K562 (cell line): ENCODE results near the gene THADA. TPM values are rescaled to one million over a fixed set of nuclear protein-coding genes. Genes with fewer than 3 reads are reported as not detected.

ENCODE experiments used
- ATAC-seq: fragments of 200-7000 bp; cut with Tn5 transposase; 3 replicates; pipeline ENCODE4 v1.9.1; 2020; ENCODE audit warnings: moderate library complexity
- BruUV-seq: library from RNA; stranded (reverse); fragments of 400-500 nt; replicated peaks from 2 replicates; lab custom pipeline; 2021; lab: Mats Ljungman, UMichigan
- CTCF ChIA-PET: fragments of 300-600 bp; formaldehyde crosslinking; extraction: SDS; loops from one replicate; lab custom pipeline; 2021; ENCODE audit warnings: low intra/inter-chr PET ratio; lab: Yijun Ruan, JAX
- POLR2A ChIA-PET: fragments of 300-600, 350-650 bp; sonication (Branson Sonifier 250); formaldehyde crosslinking; extraction: SDS; loops from one replicate; lab custom pipeline; 2021; ENCODE audit warnings: antibody characterized with exemption, inconsistent platforms; lab: Yijun Ruan, JAX
- DNase-seq, 4 experiments: peaks; one replicate each; pipeline versions ENCODE4 v3.0.0 to v3.0.0-alpha.2; 2011 to 2018; ENCODE audit warnings: low spot score in 3 of 4, mixed read lengths in 3 of 4; ENCODE audit errors: extremely low read depth in 1 of 4
- FAIRE-seq: peaks from 2 replicates; lab custom pipeline; 2011; peaks lifted over from hg19 to GRCh38; lab: Jason Lieb, UNC
- H2AFZ ChIP-seq: 2 replicates; pipeline ENCODE4 v1.6.0; 2011; ENCODE audit warnings: low read depth, low read length, control low read depth, inconsistent platforms
- H3K27ac ChIP-seq: fragments of 200-600 bp; 3 replicates; pipeline ENCODE4 v1.8.0; 2011; ENCODE audit warnings: low read depth, mild to moderate bottlenecking, control low read depth, inconsistent platforms, low read length, moderate library complexity, mixed read lengths; ENCODE audit errors: extremely low read depth
- H3K27me3 ChIP-seq, 2 experiments: fragments of 300-600 bp in 1 of 2; 2 replicates in 1 of 2; 3 replicates in 1 of 2; pipeline versions ENCODE4 v1.6.0 to v1.8.0; 2011; ENCODE audit warnings: inconsistent platforms in 2 of 2, low read length in 2 of 2, mild to moderate bottlenecking in 1 of 2, mixed read lengths in 1 of 2, moderate library complexity in 1 of 2; ENCODE audit not compliant: control insufficient read depth in 2 of 2, insufficient read depth in 2 of 2
- H3K36me3 ChIP-seq: fragments of 300-600 bp; 3 replicates; pipeline ENCODE4 v1.8.0; 2011; ENCODE audit warnings: mild to moderate bottlenecking, low read length, inconsistent platforms; ENCODE audit not compliant: control insufficient read depth, insufficient read depth
- H3K4me1 ChIP-seq, 2 experiments: fragments of 200-600 bp in 1 of 2; replicated peaks in 1 of 2; 2 replicates in 1 of 2; 3 replicates in 1 of 2; pipeline versions ENCODE4 v1.5.1 to v1.8.0; 2011; ENCODE audit warnings: inconsistent platforms in 2 of 2, low read length in 2 of 2, mild to moderate bottlenecking in 1 of 2, mixed read lengths in 1 of 2, moderate library complexity in 1 of 2; ENCODE audit not compliant: control insufficient read depth in 2 of 2, insufficient read depth in 2 of 2
- H3K4me2 ChIP-seq: 2 replicates; pipeline ENCODE4 v1.6.1; 2011; ENCODE audit warnings: low read length, control low read depth, inconsistent platforms, mixed read lengths; ENCODE audit not compliant: insufficient read depth
- H3K4me3 ChIP-seq: fragments of 200-600 bp; sonication (generic), shearing (Covaris generic); 2 replicates; pipeline ENCODE4 v1.5.1; 2016; ENCODE audit warnings: control low read depth, inconsistent platforms
- H3K79me2 ChIP-seq: fragments of 200-600 bp; 3 replicates; pipeline ENCODE4 v1.8.0; 2011; ENCODE audit warnings: low read length, inconsistent platforms; ENCODE audit not compliant: control insufficient read depth, insufficient read depth
- H3K9ac ChIP-seq, 2 experiments: 2 replicates each; pipeline versions ENCODE4 v1.6.0 to v1.6.1; 2011; ENCODE audit warnings: low read depth in 2 of 2, low read length in 2 of 2, control low read depth in 1 of 2, inconsistent platforms in 1 of 2, mild to moderate bottlenecking in 1 of 2, mixed read lengths in 1 of 2; ENCODE audit not compliant: insufficient read depth in 1 of 2
- H3K9me1 ChIP-seq: one replicate; pipeline ENCODE4 v1.6.0; 2011; ENCODE audit warnings: inconsistent platforms, mild to moderate bottlenecking, low read length, moderate library complexity; ENCODE audit not compliant: control insufficient read depth, insufficient read depth
- H3K9me3 ChIP-seq: replicated peaks from 2 replicates; pipeline ENCODE4 v1.5.1; 2011; ENCODE audit warnings: low read depth, low read length, inconsistent platforms; ENCODE audit not compliant: control insufficient read depth, insufficient read depth
- H4K20me1 ChIP-seq: replicated peaks from 2 replicates; pipeline ENCODE4 v1.6.1; 2011; ENCODE audit warnings: low read length, inconsistent platforms, mixed read lengths; ENCODE audit not compliant: control insufficient read depth, insufficient read depth
- PHF20 ChIP-seq: fragments of 450-650 bp; IDR thresholded peaks from 2 replicates; pipeline ENCODE4 v1.6.1; 2018; ENCODE audit not compliant: partially characterized antibody
- ZSCAN32 ChIP-seq: fragments of 450-650 bp; formaldehyde crosslinking; IDR thresholded peaks from 2 replicates; pipeline ENCODE4 v1.4.0; 2020; ENCODE audit warnings: mild to moderate bottlenecking, moderate library complexity
- WGBS: fragments of 100-300 bp; shearing (Covaris generic); methylation state at CpG from one replicate; pipeline ENCODE4 v1.1.6; 2016; ENCODE audit warnings: low coverage, mixed read lengths; ENCODE audit not compliant: insufficient coverage; ENCODE audit errors: missing lambda C conversion rate; 5-methylcytosine and 5-hydroxymethylcytosine counted together
- in situ Hi-C: fragments of 300-500 bp; cut with MboI; formaldehyde crosslinking; loops from 4 replicates; pipeline ENCODE4 v1.15.0; 2018; ENCODE audit warnings: inconsistent platforms, mixed read lengths
- intact Hi-C: fragments of 100-400 bp; cut with micrococcal nuclease; formaldehyde crosslinking; loops from 2 replicates; pipeline ENCODE4 v1.14.2; 2022
- polyA plus RNA-seq, 8 experiments: library from polyadenylated mRNA; depleted of rRNA in 4 of 8; stranded (reverse) in 5 of 8; unstranded in 3 of 8; fragments of >200 nt; fragmentation: Nextera tagmentation in 2 of 8; fragmentation: Illumina TruSeq in 1 of 8; extraction: Ambion mirVana in 2 of 8; extraction: Trizol in 1 of 8; gene quantifications; 2 replicates each; pipeline versions ENCODE4 v1.2.1 to v1.2.3, GENCODE V29; 2011 to 2014; ENCODE audit warnings: inconsistent platforms in 1 of 8, missing spikeins in 1 of 8
- total RNA-seq, 7 experiments: library from RNA; depleted of rRNA in 6 of 7; stranded (reverse); fragments of >200 nt in 6 of 7; fragmentation: Illumina TruSeq in 2 of 7; extraction: Trizol in 2 of 7; gene quantifications; 2 replicates each; pipeline versions ENCODE4 v1.2.1 to v1.2.3, GENCODE V29; 2011 to 2021; ENCODE audit warnings: low replicate concordance in 1 of 7
- TF ChIP-seq, protein P1 (sequence below): fragments of 450-650 bp; formaldehyde crosslinking; IDR thresholded peaks from 2 replicates; pipeline ENCODE4 v1.4.0; 2022; ENCODE audit warnings: missing genetic modification characterization
- TF ChIP-seq, protein P2 (sequence below), 2 experiments: IDR thresholded peaks; 2 replicates each; pipeline ENCODE4 v1.6.1; 2011; ENCODE audit warnings: borderline replicate concordance in 1 of 2, control low read depth in 1 of 2, low read depth in 1 of 2, low read length in 1 of 2, mild to moderate bottlenecking in 1 of 2, mixed read lengths in 1 of 2, moderate library complexity in 1 of 2; ENCODE audit not compliant: insufficient read depth in 1 of 2, insufficient read length in 1 of 2, poor library complexity in 1 of 2, severe bottlenecking in 1 of 2; ENCODE audit errors: extremely low read depth in 1 of 2

The THADA gene
- total and polyA plus RNA-seq, 9 of the 15 experiments (the other 6 are each of a cell fraction or from before 2014, with no cell fraction given): 17.8 to 34.7 (median 31.9) TPM

DNA sequence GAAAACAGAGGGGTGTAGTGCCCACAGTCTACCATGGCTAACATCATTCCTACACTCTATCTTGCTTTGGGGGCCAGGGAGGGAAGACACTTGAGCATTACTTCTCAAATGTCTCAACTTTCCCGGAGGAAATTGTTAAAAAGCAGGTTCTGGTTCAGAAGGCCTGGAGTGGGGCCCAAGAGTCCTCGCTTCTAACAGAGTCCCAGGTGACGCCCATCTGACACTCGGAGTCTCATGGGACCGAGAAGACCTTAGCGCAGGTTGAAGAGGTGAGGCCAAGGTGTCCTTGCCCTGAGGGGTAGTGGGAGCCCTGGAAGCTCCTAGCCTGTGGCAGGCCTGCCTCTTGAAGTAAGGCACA is 409.5 kb downstream of the THADA start:
- intact Hi-C loops (no loop called here), in situ Hi-C loops (no loop called here)
- Histone ChIP-seq H3K27ac (peak overlapping the region; percentile 40), H3K36me3 (no peaks in the 10 kb centered on the region), H3K4me1 (peaks cover 53 to 55% of the 10 kb centered on the region in 2 experiments), H3K9ac (peak overlapping the region; percentile 50 to 81), H3K4me3 (no peak overlapping the region), H3K27me3 (no peaks in the 10 kb centered on the region), H3K79me2 (no peaks in the 10 kb centered on the region), H4K20me1 (no peaks in the 10 kb centered on the region), H3K9me1 (no peaks in the 10 kb centered on the region), H3K9me3 (no peaks in the 10 kb centered on the region), H3K4me2 (peak overlapping the region; percentile 3; the same call in 1 of the 2 replicates), H2AFZ (peak overlapping the region; percentile 66)
- TF ChIP-seq, protein P1, sequence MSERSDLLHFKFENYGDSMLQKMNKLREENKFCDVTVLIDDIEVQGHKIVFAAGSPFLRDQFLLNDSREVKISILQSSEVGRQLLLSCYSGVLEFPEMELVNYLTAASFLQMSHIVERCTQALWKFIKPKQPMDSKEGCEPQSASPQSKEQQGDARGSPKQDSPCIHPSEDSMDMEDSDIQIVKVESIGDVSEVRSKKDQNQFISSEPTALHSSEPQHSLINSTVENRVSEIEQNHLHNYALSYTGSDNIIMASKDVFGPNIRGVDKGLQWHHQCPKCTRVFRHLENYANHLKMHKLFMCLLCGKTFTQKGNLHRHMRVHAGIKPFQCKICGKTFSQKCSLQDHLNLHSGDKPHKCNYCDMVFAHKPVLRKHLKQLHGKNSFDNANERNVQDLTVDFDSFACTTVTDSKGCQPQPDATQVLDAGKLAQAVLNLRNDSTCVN (CRISPR knock-in tag): no peak
- TF ChIP-seq ZSCAN32 (CRISPR knock-in tag): no peak
- TF ChIP-seq PHF20: no peak
- TF ChIP-seq, protein P2, sequence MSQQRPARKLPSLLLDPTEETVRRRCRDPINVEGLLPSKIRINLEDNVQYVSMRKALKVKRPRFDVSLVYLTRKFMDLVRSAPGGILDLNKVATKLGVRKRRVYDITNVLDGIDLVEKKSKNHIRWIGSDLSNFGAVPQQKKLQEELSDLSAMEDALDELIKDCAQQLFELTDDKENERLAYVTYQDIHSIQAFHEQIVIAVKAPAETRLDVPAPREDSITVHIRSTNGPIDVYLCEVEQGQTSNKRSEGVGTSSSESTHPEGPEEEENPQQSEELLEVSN (IDR thresholded peaks at IDR 0.05; ENCODE audit: borderline replicate concordance in 1 of 2, extremely low read depth in 1 of 2, insufficient read depth in 1 of 2, insufficient read length in 1 of 2, low read depth in 1 of 2, low read length in 1 of 2, poor library complexity in 1 of 2, severe bottlenecking in 1 of 2): no peak
- DNase-seq (no peak), FAIRE-seq (no peak), ATAC-seq (no peak)
- WGBS: 76% methylated on average over 4 of the region's 6 CpGs
- CTCF ChIA-PET: no interaction called here
- BruUV-seq: no TSS peak
- POLR2A ChIA-PET: interaction anchor here (0.7 to 1.2 kb wide), 2 partner anchors 36 to 376 kb away, joined by 3 read pairs; no protein-coding TSS in a partner anchor
